GM11168 (cell line): Measurements from ENCODE around the gene MEOX2.

Source experiments
- in situ Hi-C: fragments of 300-500 bp; cut with MboI; formaldehyde crosslinking; loops from one replicate; pipeline ENCODE4 v1.12.0; 2022; ENCODE audit warnings: low sequenced_read_pairs; ENCODE audit not compliant: unreplicated experiment

MEOX2 gene

GRCh38 chr7:15567652-15568051 lies 118.8 kb downstream of the MEOX2 start:
- in situ Hi-C loops, result no loop called here

- in situ Hi-C loops, result no loop called here
Observed at GRCh38 chr7:15567036-15567435, 119.4 kb downstream of the MEOX2 start.

GRCh38 chr7:15566476-15566875 lies 120.0 kb downstream of the MEOX2 start:
- in situ Hi-C loops, result no loop called here

DNA sequence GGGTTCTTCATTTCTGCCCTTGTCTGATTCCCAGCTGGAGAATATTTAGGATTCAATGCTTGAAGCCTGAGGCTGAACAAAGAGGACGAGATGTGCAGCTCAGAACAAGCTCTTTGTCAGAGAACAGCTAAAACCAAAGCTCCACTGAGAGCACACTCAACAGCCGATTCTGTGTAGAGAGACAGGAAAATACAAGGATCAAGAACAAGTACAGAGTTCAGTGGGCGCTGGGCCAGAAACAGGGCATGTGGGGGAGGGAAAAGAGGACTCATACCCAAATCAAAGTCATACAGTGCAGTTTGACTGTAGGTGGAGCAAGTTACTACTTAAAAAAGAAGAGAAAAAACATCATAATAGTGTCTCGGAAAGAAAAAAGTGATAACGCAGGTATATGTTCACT lies 124.6 kb downstream of the MEOX2 start, which contains the start of gene AGMO:
TSS of gene AGMO (minus strand) at position 181 of the 400 bp plus-strand sequence.
- in situ Hi-C loops, result no loop called here
